ENCODE results near the gene KREMEN2. TPM values are rescaled to one million over a fixed set of nuclear protein-coding genes. Genes with fewer than 3 reads are reported as not detected.
"Not testable (repeated sequence)": the region's sequence is repeated elsewhere in the genome, so short reads cannot be mapped to it uniquely, and the experiment has no call there.

Gene KREMEN2
- total and polyA plus RNA-seq, 5 donors from 2014 or later: not detected

DNA sequence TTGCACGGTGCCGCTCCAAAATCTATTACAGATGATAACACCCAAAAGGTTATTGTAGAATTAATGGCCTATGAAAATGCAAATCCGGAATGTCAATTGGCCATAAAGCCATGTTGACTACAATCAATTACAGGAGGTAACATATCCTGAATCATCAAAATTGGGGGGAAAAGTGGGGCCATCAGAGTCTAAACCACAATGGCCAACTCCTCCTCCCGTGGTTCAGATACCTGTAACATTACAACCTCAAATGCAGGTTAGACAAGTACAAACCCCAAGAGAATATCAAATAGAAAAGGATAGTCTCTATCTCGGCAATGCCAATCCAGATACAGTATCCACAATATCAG is 37.5 kb upstream of the KREMEN2 start:
- peak overlapping the region in 1 of 4 donors; percentile 42 for H3K4me3 Mint-ChIP-seq
- DNase-seq (no peak), ATAC-seq (ENCODE audit: low read depth in 2 of 2) (no peak)
- H3K36me3 Mint-ChIP-seq: peaks cover 12% of the 10 kb centered on the region
- no peaks in the 10 kb centered on the region for H3K27me3 ChIP-seq (ENCODE audit: control insufficient read depth, insufficient read depth, low read length)
- peak overlapping the region; percentile 45 for H3K27ac ChIP-seq (ENCODE audit: insufficient read depth, low read length, poor library complexity, severe bottlenecking)
- H3K27me3 Mint-ChIP-seq: no peaks in the 10 kb centered on the region
- peak overlapping the region; percentile 0 to 76 (median 14) for H3K27ac Mint-ChIP-seq
- no peaks in the 10 kb centered on the region for H3K9me3 ChIP-seq (ENCODE audit: control insufficient read depth in 2 of 2, low read length in 2 of 2)
- peak overlapping the region; percentile 58 for H3K4me3 ChIP-seq (ENCODE audit: low read depth, low read length)
- peaks cover 4 to 16% (median 13%) of the 10 kb centered on the region in 4 donors for H3K4me1 Mint-ChIP-seq
- H3K4me1 ChIP-seq (ENCODE audit: control insufficient read depth, insufficient read depth, low read length, poor library complexity, severe bottlenecking): peaks cover 10% of the 10 kb centered on the region
- no peaks in the 10 kb centered on the region for H3K9me3 Mint-ChIP-seq
- H3K36me3 ChIP-seq (ENCODE audit: control insufficient read depth, insufficient read depth, low read length): peaks cover 8% of the 10 kb centered on the region

DNA sequence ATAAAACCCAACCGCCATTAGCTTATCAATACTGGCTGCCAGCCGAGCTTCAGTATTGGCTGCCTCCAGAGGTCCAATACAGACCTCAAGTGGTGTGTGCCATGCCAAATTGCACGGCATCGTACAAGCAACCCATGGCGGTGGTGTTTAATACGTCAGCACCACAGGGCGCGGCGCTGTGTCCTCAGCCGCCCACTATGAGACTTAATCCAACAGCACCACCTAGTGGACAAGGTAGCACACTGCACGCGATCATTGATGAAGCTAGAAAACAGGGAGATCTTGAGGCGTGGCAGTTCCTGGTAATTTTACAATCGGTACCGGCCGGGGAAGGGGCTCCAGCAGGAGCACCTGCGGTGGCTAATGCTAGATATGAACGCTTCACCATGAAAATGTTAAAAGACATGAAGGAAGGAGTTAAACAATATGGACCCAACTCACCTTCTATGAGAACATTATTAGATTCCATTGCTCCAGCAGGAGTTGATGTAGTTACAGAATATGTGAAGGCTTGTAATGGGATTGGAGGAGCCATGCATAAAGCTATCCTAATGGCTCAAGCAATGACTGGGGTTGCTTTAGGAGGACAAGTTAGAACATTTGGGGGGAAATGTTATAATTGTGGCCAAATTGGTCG is 36.9 kb upstream of the KREMEN2 start:
- Histone ChIP-seq H3K4me3 (ENCODE audit: low read depth, low read length) (peak overlapping the region; percentile 58), H3K36me3 (ENCODE audit: control insufficient read depth, insufficient read depth, low read length) (peaks cover 8% of the 10 kb centered on the region), H3K27me3 (ENCODE audit: control insufficient read depth, insufficient read depth, low read length) (no peaks in the 10 kb centered on the region), H3K9me3 (ENCODE audit: control insufficient read depth in 2 of 2, low read length in 2 of 2) (no peaks in the 10 kb centered on the region), H3K27ac (ENCODE audit: insufficient read depth, low read length, poor library complexity, severe bottlenecking) (peak overlapping the region; percentile 45), H3K4me1 (ENCODE audit: control insufficient read depth, insufficient read depth, low read length, poor library complexity, severe bottlenecking) (peaks cover 10% of the 10 kb centered on the region)
- Mint-ChIP-seq H3K4me1 (peaks cover 4 to 16% (median 13%) of the 10 kb centered on the region in 4 donors), H3K9me3 (no peaks in the 10 kb centered on the region), H3K27me3 (no peaks in the 10 kb centered on the region), H3K36me3 (peaks cover 9% of the 10 kb centered on the region), H3K27ac (peak overlapping the region; percentile 0 to 76 (median 45)), H3K4me3 (peak overlapping the region in 1 of 4 donors; percentile 42)
- peak; percentile 99 for ATAC-seq (ENCODE audit: low read depth in 2 of 2)
- peak; percentile 80 to 91 (median 87) for DNase-seq

- peaks cover 10% of the 10 kb centered on the region for H3K4me1 ChIP-seq (ENCODE audit: control insufficient read depth, insufficient read depth, low read length, poor library complexity, severe bottlenecking)
- H3K9me3 Mint-ChIP-seq; H3K27me3 Mint-ChIP-seq; H3K36me3 Mint-ChIP-seq; DNase-seq; H3K36me3 ChIP-seq (ENCODE audit: control insufficient read depth, insufficient read depth, low read length); H3K27ac ChIP-seq (ENCODE audit: insufficient read depth, low read length, poor library complexity, severe bottlenecking); H3K4me3 Mint-ChIP-seq; H3K4me3 ChIP-seq (ENCODE audit: low read depth, low read length); ATAC-seq (ENCODE audit: low read depth in 2 of 2); H3K27me3 ChIP-seq (ENCODE audit: control insufficient read depth, insufficient read depth, low read length); H3K9me3 ChIP-seq (ENCODE audit: control insufficient read depth in 2 of 2, low read length in 2 of 2): not testable (repeated sequence)
- H3K4me1 Mint-ChIP-seq: peaks cover 4 to 13% (median 13%) of the 10 kb centered on the region in 4 donors
- peak overlapping the region in 1 of 3 donors; percentile 76 for H3K27ac Mint-ChIP-seq
These were observed 35.9 kb upstream of the KREMEN2 start for GRCh38 chr16:2928151-2928550.

- H3K4me1 ChIP-seq (ENCODE audit: control insufficient read depth, insufficient read depth, low read length, poor library complexity, severe bottlenecking): peaks cover 10% of the 10 kb centered on the region
- DNase-seq (no peak), ATAC-seq (ENCODE audit: low read depth in 2 of 2) (no peak)
- peaks cover under 1% of the 10 kb centered on the region for H3K36me3 ChIP-seq (ENCODE audit: control insufficient read depth, insufficient read depth, low read length)
- no peaks in the 10 kb centered on the region for H3K9me3 Mint-ChIP-seq
- no peak overlapping the region for H3K4me3 ChIP-seq (ENCODE audit: low read depth, low read length)
- no peaks in the 10 kb centered on the region for H3K9me3 ChIP-seq (ENCODE audit: control insufficient read depth in 2 of 2, low read length in 2 of 2)
- H3K27me3 Mint-ChIP-seq: no peaks in the 10 kb centered on the region
- H3K36me3 Mint-ChIP-seq: no peaks in the 10 kb centered on the region
- no peaks in the 10 kb centered on the region for H3K27me3 ChIP-seq (ENCODE audit: control insufficient read depth, insufficient read depth, low read length)
- peaks cover 4 to 13% (median 13%) of the 10 kb centered on the region in 4 donors for H3K4me1 Mint-ChIP-seq
- H3K4me3 Mint-ChIP-seq: no peak overlapping the region
- no peak overlapping the region for H3K27ac Mint-ChIP-seq
- no peak overlapping the region for H3K27ac ChIP-seq (ENCODE audit: insufficient read depth, low read length, poor library complexity, severe bottlenecking)
These were observed 35.3 kb upstream of the KREMEN2 start for GRCh38 chr16:2928796-2929195.

GRCh38 chr16:2929693-2930092 is 34.4 kb upstream of the KREMEN2 start:
- ATAC-seq (ENCODE audit: low read depth in 2 of 2): no peak
- H3K4me1 Mint-ChIP-seq: peaks cover 4 to 13% (median 13%) of the 10 kb centered on the region in 4 donors

GRCh38 chr16:2930236-2930635 is 33.8 kb upstream of the KREMEN2 start:
- no peaks in the 10 kb centered on the region for H3K9me3 Mint-ChIP-seq
- peaks cover 10% of the 10 kb centered on the region for H3K4me1 ChIP-seq (ENCODE audit: control insufficient read depth, insufficient read depth, low read length, poor library complexity, severe bottlenecking)
- peaks cover 8% of the 10 kb centered on the region for H3K36me3 ChIP-seq (ENCODE audit: control insufficient read depth, insufficient read depth, low read length)
- ATAC-seq (ENCODE audit: low read depth in 2 of 2) (no peak), DNase-seq (no peak)
- no peak overlapping the region for H3K27ac ChIP-seq (ENCODE audit: insufficient read depth, low read length, poor library complexity, severe bottlenecking)
- H3K4me3 ChIP-seq (ENCODE audit: low read depth, low read length): no peak overlapping the region
- no peaks in the 10 kb centered on the region for H3K27me3 Mint-ChIP-seq
- no peak overlapping the region for H3K4me3 Mint-ChIP-seq
- no peak overlapping the region for H3K27ac Mint-ChIP-seq
- H3K9me3 ChIP-seq (ENCODE audit: control insufficient read depth in 2 of 2, low read length in 2 of 2): no peaks in the 10 kb centered on the region
- no peaks in the 10 kb centered on the region for H3K27me3 ChIP-seq (ENCODE audit: control insufficient read depth, insufficient read depth, low read length)
- peaks cover 10% of the 10 kb centered on the region for H3K36me3 Mint-ChIP-seq
- H3K4me1 Mint-ChIP-seq: peaks cover 4 to 13% (median 13%) of the 10 kb centered on the region in 4 donors

More at GRCh38 chr16:2929693-2930092, 34.4 kb upstream of the KREMEN2 start:
- Histone ChIP-seq H3K4me1 (ENCODE audit: control insufficient read depth, insufficient read depth, low read length, poor library complexity, severe bottlenecking) (peaks cover 10% of the 10 kb centered on the region), H3K27me3 (ENCODE audit: control insufficient read depth, insufficient read depth, low read length) (no peaks in the 10 kb centered on the region), H3K9me3 (ENCODE audit: control insufficient read depth in 2 of 2, low read length in 2 of 2) (no peaks in the 10 kb centered on the region), H3K27ac (ENCODE audit: insufficient read depth, low read length, poor library complexity, severe bottlenecking) (no peak overlapping the region), H3K4me3 (ENCODE audit: low read depth, low read length) (no peak overlapping the region), H3K36me3 (ENCODE audit: control insufficient read depth, insufficient read depth, low read length) (peaks cover 8% of the 10 kb centered on the region)
- H3K4me3 Mint-ChIP-seq: no peak overlapping the region
- H3K36me3 Mint-ChIP-seq: peaks cover 9% of the 10 kb centered on the region
- no peaks in the 10 kb centered on the region for H3K27me3 Mint-ChIP-seq
- no peak for DNase-seq
- no peak overlapping the region for H3K27ac Mint-ChIP-seq
- no peaks in the 10 kb centered on the region for H3K9me3 Mint-ChIP-seq

GRCh38 chr16:2931231-2931914 is 32.7 kb upstream of the KREMEN2 start:
- Mint-ChIP-seq H3K36me3 (peaks cover 14% of the 10 kb centered on the region), H3K4me1 (peaks cover 4 to 13% (median 12%) of the 10 kb centered on the region in 4 donors)
- H3K27me3 Mint-ChIP-seq: not testable (repeated sequence)

More at GRCh38 chr16:2931231-2931914, 32.7 kb upstream of the KREMEN2 start:
- H3K27me3 ChIP-seq (ENCODE audit: control insufficient read depth, insufficient read depth, low read length); H3K27ac Mint-ChIP-seq; H3K4me3 Mint-ChIP-seq; ATAC-seq (ENCODE audit: low read depth in 2 of 2); DNase-seq; H3K36me3 ChIP-seq (ENCODE audit: control insufficient read depth, insufficient read depth, low read length); H3K27ac ChIP-seq (ENCODE audit: insufficient read depth, low read length, poor library complexity, severe bottlenecking); H3K9me3 Mint-ChIP-seq; H3K4me3 ChIP-seq (ENCODE audit: low read depth, low read length); H3K9me3 ChIP-seq (ENCODE audit: control insufficient read depth in 2 of 2, low read length in 2 of 2): not testable (repeated sequence)
- peaks cover 10% of the 10 kb centered on the region for H3K4me1 ChIP-seq (ENCODE audit: control insufficient read depth, insufficient read depth, low read length, poor library complexity, severe bottlenecking)
